SW 1271 (cell line): ENCODE results near the gene S100A5.

Experiments
- DNase-seq, 2 experiments: peaks; one replicate each; lab custom pipeline; 2025; lab: John Stamatoyannopoulos, UW

S100A5 gene

GRCh38 chr1:153506831-153507413 lies 33.8 kb downstream of the S100A5 start:
- no peak for DNase-seq

GRCh38 chr1:153506386-153506785 lies 34.3 kb downstream of the S100A5 start:
- no peak for DNase-seq

- DNase-seq: no peak
Measured at GRCh38 chr1:153505576-153505975, 35.2 kb downstream of the S100A5 start.

- DNase-seq: no peak
Measured at GRCh38 chr1:153503766-153504165, 37.0 kb downstream of the S100A5 start.

GRCh38 chr1:153498746-153499145 lies 42.0 kb downstream of the S100A5 start:
- no peak for DNase-seq

GRCh38 chr1:153495536-153495935 lies 45.2 kb downstream of the S100A5 start:
- no peak for DNase-seq

- DNase-seq: peak in 1 of 2 experiments; percentile 43
Measured at GRCh38 chr1:153494976-153495535, 45.7 kb downstream of the S100A5 start.

GRCh38 chr1:153493343-153493960 lies 47.3 kb downstream of the S100A5 start:
- no peak for DNase-seq

GRCh38 chr1:153490272-153491051 lies 50.3 kb downstream of the S100A5 start:
- DNase-seq: peak in 1 of 2 experiments; percentile 50

- no peak for DNase-seq
Measured at GRCh38 chr1:153488731-153489130, 52.0 kb downstream of the S100A5 start.

- no peak for DNase-seq
Measured at GRCh38 chr1:153487707-153488106, 53.0 kb downstream of the S100A5 start.
